IPS-20b (cell line): Measurements from ENCODE around the gene BOLA3.
"Not testable (repeated sequence)": the region's sequence is repeated elsewhere in the genome, so short reads cannot be mapped to it uniquely, and the experiment has no call there.

Source experiments
- H3K27ac ChIP-seq: one replicate; pipeline ENCODE4 v1.5.1; 2013; ENCODE audit warnings: low read length
- H3K27me3 ChIP-seq: 2 replicates; pipeline ENCODE4 v1.6.1; 2013; ENCODE audit warnings: mild to moderate bottlenecking, low read length, inconsistent platforms; ENCODE audit not compliant: insufficient read depth
- H3K36me3 ChIP-seq: 2 replicates; pipeline ENCODE4 v1.6.1; 2013; ENCODE audit warnings: low read depth, mild to moderate bottlenecking, inconsistent platforms, low read length, moderate library complexity; ENCODE audit not compliant: insufficient read depth
- H3K4me1 ChIP-seq: 2 replicates; pipeline ENCODE4 v1.6.1; 2013; ENCODE audit warnings: mild to moderate bottlenecking, control low read depth, inconsistent platforms, low read length, moderate library complexity; ENCODE audit not compliant: insufficient read depth
- H3K4me3 ChIP-seq: 2 replicates; pipeline ENCODE4 v1.5.1; 2013; ENCODE audit warnings: mild to moderate bottlenecking, low read length, inconsistent platforms
- H3K9ac ChIP-seq: 2 replicates; pipeline ENCODE4 v1.6.1; 2013; ENCODE audit warnings: low read depth, mild to moderate bottlenecking, inconsistent platforms, low read length, moderate library complexity
- H3K9me3 ChIP-seq: 2 replicates; pipeline ENCODE4 v1.6.1; 2013; ENCODE audit warnings: mild to moderate bottlenecking, low read depth, low read length, inconsistent platforms; ENCODE audit not compliant: insufficient read depth

Gene BOLA3, protein sequence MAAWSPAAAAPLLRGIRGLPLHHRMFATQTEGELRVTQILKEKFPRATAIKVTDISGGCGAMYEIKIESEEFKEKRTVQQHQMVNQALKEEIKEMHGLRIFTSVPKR

DNA sequence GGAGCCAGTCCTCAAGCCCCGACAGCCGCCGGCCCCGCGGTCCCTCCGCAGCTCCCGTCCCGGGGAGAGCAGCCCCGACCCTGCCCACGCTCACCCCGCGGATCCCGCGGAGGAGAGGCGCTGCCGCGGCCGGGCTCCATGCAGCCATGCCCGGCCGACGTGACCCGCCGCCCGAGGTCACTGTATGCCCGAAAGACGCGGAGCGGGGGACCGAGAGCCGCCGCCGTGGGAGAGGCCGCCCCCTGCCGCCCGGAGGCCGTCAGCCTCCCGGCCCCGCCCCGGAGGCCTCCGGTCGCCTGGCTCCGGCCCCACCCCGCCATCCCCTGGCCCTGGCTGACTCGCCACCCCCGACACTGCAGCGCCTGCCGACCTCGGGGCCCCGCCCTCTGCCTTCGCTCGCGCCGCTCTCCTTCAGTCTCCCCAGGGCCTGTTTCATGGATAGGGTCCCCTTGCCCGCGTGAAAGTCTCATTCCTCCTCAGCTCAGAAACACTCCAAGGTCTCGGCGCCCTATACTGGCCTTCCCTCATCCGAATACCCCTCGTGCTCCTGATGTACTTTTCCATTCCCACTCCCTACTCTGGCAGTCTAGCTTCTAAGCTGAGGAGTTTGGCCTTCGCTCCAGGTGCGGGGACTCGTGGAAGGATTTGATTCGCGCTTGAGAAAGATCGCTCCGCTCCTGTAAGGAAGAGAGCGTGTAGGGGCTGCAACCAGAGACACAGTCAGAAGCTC, at the start of gene BOLA3:
Gene BOLA3 (minus strand): TSS at position 186 of the 730 bp plus-strand sequence. CDS start 38 bp downstream, at position 148.
- Histone ChIP-seq H3K9me3 (no peaks in the 10 kb centered on the region), H3K9ac (peak within 1 kb of the TSS; percentile 94), H3K27ac (peak within 1 kb of the TSS; percentile 67), H3K27me3 (no peaks in the 10 kb centered on the region), H3K36me3 (peaks cover 21% of the 10 kb centered on the region), H3K4me3 (peak within 1 kb of the TSS; percentile 76), H3K4me1 (peaks cover 5% of the 10 kb centered on the region)

DNA sequence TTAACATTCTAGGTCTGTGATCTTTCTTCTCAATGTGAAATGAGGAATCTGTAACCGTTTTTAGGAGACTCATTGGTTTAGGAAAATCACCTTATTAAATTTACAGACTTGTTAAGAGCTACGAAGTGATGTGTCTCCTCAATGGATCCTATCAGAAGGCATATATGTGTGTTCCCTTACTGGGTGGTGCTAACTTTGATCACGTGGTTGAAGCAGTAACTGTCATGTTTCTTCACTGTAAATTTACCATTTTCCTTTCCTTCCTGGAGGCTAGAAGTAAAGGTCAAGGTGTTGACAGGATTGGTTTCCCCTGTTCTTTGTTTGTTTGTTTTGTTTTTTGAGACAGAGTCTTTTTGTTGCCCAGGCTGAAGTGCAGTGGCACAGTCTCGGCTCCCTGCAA, 49.3 kb upstream of the BOLA3 start:
- Histone ChIP-seq H3K36me3 (peaks cover 9% of the 10 kb centered on the region), H3K27me3 (no peaks in the 10 kb centered on the region), H3K27ac (no peak overlapping the region), H3K4me3 (no peak overlapping the region), H3K9ac (no peak overlapping the region), H3K9me3 (no peaks in the 10 kb centered on the region), H3K4me1 (peaks cover 9% of the 10 kb centered on the region)

DNA sequence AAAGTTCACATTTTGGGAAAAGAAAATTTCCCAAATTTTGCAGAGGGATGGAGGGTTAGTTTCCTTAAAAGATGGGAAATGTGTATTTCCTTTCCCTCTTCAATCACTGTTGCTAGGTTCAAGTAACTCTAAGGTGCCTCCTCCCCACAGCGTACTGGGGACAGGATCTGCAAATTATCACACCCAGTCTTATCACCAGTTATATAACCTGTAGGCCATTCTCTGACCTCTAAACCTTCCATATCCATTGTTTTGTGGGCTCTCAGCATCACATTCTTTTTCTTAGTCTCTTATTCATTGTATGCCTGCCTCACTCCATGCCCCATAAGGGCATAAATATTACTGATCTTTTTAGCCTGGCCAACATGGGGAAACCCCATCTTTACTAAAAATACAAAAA, 47.1 kb upstream of the BOLA3 start:
- no peaks in the 10 kb centered on the region for H3K4me1 ChIP-seq
- no peak overlapping the region for H3K4me3 ChIP-seq
- no peaks in the 10 kb centered on the region for H3K9me3 ChIP-seq
- H3K9ac ChIP-seq, result no peak overlapping the region
- no peaks in the 10 kb centered on the region for H3K27me3 ChIP-seq
- H3K27ac ChIP-seq, result no peak overlapping the region
- no peaks in the 10 kb centered on the region for H3K36me3 ChIP-seq

DNA sequence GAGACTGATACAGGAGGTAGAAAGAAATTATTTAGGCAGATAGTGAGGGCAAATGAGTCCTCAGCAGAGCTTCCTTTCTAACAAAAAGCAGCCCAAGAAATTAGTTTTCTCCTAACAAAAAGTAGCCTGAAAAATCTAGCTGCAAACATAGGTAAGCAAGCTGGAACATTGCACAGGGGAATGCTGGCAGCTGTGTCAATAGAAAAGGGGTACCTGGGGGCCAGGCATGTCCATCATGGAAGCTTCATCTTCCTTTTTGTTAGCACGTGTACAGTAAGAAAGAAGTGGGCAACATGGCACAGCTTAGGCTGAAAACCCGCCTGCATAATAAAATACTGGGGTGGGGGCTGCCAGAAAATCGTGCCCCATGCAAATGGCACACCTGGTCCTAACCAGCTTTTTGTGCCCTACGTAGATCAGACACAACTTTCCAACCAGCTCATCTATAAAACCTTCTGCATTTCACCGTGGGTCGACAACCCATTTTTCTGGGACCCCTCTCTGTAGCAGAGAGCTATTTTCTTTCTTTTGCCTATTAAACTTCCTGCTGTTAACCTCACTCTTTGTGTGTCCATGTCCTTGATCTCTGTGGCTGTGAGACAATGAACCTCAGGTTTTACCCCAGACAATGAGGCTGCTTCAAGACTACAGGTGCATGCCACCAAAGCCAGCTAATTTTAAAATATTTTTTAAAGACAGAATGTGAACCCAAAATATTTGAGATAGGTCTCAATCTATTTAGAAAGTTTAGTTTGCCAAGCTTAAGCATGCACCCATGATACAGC, 44.1 kb upstream of the BOLA3 start:
- Histone ChIP-seq H3K4me1 (peaks cover 11% of the 10 kb centered on the region), H3K27ac (no peak overlapping the region), H3K27me3 (no peaks in the 10 kb centered on the region), H3K9ac (no peak overlapping the region), H3K9me3 (no peaks in the 10 kb centered on the region), H3K36me3 (no peaks in the 10 kb centered on the region), H3K4me3 (no peak overlapping the region)

DNA sequence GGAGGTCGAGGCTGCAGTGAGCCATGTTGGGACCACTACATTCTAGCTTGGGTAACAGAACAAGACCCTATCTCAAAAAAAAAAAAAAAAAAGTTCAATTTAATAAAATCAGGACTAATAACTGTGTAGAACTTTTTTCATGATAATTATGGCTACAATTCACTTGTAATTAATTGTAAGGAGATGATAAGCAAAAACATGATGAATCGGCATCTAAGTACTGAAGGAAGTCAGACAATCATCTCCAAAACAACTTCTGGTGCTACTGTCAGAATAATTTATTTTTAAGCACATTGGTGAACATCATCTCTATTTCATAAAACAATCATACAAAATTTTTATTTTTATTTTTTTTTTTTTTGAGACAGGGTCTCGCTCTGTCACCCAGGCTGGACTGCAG, 41.0 kb upstream of the BOLA3 start:
- Histone ChIP-seq H3K4me3 (no peak overlapping the region), H3K27ac (no peak overlapping the region), H3K9ac (0 out of 2 replicates have a peak overlapping the region, but pooled peaks have one; percentile 15), H3K36me3 (no peaks in the 10 kb centered on the region), H3K4me1 (peaks cover 11% of the 10 kb centered on the region), H3K9me3 (no peaks in the 10 kb centered on the region), H3K27me3 (no peaks in the 10 kb centered on the region)

DNA sequence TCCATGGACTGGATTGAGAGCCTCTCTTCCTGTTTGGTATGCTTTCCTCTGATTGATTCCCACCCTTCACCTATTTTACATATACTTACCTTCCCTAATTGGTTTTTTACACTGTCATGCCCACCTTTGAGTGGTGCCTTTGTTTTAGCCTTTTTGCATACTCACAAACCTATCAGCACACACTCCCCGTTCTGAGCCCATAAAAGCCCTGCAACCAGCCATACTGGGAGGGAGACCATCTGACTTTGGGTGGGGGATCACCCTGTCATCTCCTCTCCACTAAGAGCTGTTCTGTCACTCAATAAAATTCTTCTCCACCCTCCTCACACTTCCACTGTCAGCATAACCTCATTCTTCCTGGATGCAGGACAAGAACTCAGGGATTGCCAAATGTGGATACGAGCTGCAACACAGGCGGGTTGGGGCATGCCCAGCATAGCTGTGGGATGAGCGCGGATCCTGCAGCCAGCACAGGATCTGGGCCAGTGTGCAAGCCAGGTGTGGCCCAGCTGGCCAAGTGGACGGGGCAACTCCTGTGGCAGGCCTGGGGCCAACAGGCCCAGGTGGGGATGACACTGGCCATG, 40.4 kb upstream of the BOLA3 start:
- Histone ChIP-seq H3K27me3 (no peaks in the 10 kb centered on the region), H3K36me3 (no peaks in the 10 kb centered on the region), H3K4me1 (peaks cover 11% of the 10 kb centered on the region), H3K4me3 (0 out of 2 replicates have a peak overlapping the region, but pooled peaks have one; percentile 21), H3K27ac (no peak overlapping the region), H3K9ac (peak overlapping the region; percentile 60; the same call in 1 of the 2 replicates), H3K9me3 (no peaks in the 10 kb centered on the region)

DNA sequence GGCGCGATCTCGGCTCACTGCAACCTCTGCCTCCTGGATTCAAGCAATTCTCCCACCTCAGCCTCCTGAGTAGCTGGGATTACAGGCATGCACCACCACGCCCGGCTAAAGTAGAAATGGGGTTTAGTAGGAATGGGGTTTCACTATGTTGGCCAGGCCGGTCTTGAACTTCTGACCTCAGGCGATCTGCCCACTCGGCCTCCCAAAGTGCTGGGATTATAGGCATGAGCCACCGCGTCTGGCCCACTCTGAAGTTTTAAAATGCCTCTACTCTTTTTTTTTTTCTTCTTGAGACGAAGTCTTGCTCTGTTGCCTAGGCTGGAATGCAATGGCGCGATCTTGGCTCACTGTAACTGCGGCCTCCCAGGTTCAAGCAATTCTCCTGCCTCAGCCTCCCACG, 39.0 kb upstream of the BOLA3 start:
- H3K27ac ChIP-seq, H3K27me3 ChIP-seq, H3K9me3 ChIP-seq, H3K4me3 ChIP-seq, H3K9ac ChIP-seq, H3K36me3 ChIP-seq: not testable (repeated sequence)
- H3K4me1 ChIP-seq, result peaks cover 14% of the 10 kb centered on the region

DNA sequence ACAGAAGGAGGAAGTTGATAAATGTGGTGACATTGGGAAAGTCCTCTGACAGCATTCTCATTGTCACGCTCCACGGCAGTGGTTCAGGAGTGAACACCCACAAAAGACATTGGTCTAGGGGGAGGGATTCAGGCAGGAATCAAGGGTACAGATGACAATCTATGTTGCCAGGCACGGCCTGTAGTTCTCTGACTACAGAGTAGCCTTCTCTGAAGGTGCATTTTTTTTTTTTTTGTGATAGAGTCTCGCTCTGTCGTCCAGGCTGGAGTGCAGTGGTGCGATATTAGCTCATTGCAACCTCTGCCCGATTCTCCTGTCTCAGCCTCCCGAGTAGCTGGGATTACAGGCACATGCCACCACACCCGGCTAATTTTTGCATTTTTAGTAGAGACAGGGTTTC, 38.3 kb upstream of the BOLA3 start:
- peaks cover 18% of the 10 kb centered on the region for H3K4me1 ChIP-seq
- no peak overlapping the region for H3K9ac ChIP-seq

DNA sequence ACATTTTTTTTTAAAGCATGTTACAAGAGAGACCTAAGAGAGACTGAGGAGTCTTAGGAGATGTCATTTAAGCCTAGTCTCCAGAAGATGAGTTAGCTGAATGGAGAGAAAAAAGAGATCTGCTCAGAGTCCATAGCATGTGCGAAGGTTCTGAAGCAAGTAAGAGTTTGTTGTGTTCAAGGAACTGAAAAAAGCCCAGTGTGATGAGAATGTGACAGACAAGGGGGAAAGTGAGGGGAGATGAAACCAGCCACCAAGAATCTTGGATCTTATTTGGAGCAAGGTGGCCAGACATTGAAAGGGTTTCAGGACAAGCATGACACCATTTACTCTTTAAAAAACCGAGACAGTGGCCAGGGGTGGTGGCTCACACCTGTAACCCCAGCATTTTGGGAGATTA, 36.2 kb upstream of the BOLA3 start:
- Histone ChIP-seq H3K9ac (no peak overlapping the region), H3K4me1 (peaks cover 18% of the 10 kb centered on the region), H3K36me3 (no peaks in the 10 kb centered on the region), H3K4me3 (no peak overlapping the region), H3K27me3 (no peaks in the 10 kb centered on the region), H3K27ac (no peak overlapping the region), H3K9me3 (no peaks in the 10 kb centered on the region)

More for the DNA sequence above, 38.3 kb upstream of the BOLA3 start:
- no peak overlapping the region for H3K27ac ChIP-seq
- no peak overlapping the region for H3K4me3 ChIP-seq
- no peaks in the 10 kb centered on the region for H3K9me3 ChIP-seq
- H3K36me3 ChIP-seq, result no peaks in the 10 kb centered on the region
- no peaks in the 10 kb centered on the region for H3K27me3 ChIP-seq

DNA sequence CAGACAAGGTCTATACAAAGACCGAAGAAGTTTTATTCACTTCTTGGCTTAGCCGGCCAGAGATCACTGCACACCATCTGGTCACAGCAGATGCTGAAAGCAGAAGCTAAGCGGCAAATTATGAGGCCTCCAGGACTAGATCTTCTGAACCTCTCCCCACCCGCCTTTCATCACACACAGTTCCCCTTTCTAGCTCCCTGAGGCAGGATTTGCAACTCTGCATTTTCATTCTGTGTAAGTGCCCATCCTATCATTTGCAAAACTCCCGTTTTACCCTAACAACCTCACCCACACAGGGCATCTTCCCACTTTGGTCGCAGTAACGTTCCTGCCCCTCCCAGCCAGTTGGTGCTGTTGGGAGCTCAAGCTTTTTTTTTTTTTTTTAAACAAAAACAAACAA, 34.0 kb upstream of the BOLA3 start:
- H3K27ac ChIP-seq, result no peak overlapping the region
- no peaks in the 10 kb centered on the region for H3K36me3 ChIP-seq
- H3K4me1 ChIP-seq, result peaks cover 7% of the 10 kb centered on the region; the same call in 1 of the 2 replicates
- no peak overlapping the region for H3K4me3 ChIP-seq
- H3K9ac ChIP-seq, result no peak overlapping the region
- H3K27me3 ChIP-seq, result no peaks in the 10 kb centered on the region
- H3K9me3 ChIP-seq, result no peaks in the 10 kb centered on the region

DNA sequence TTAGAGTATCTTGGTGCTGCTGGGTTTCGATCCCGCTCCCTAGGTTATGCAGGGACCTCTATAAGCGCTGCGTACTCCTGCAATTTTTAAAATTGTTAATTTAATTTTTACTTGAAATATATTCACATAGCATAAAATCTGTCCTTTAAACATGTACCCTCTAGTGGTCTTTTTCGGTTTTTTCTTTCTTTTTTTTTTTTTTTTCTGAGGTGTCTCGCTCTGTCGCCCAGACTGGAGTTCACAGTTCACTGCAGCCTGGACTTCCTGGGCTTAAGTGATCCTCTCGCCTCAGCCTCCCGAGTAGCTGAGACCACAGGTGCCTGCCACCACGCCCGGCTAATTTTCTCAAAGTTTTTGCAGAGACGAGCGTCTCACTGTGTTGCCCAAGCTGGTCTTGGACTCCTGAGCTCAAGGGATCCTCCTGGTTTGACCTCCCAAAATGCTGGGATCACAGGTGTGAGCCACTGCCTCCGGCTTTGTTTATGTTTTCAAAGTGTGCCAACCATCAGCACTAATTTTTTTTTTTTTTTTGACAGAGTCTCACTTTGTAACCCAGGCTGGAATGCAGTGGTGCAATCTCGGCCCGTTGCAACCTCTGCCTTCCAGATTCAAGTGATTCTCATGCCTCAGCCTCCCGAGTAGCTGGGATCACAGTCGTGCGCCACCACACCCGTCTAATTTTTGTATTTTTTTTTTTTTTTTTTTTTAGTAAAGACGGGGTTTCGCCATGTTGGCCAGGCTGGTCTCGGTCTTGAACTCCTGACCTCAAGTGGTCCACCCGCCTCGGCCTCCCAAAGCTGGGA, 31.6 kb upstream of the BOLA3 start:
- no peaks in the 10 kb centered on the region for H3K27me3 ChIP-seq
- 0 out of 2 replicates have a peak, but pooled peaks cover 5% of the 10 kb centered on the region for H3K36me3 ChIP-seq
- no peaks in the 10 kb centered on the region for H3K9me3 ChIP-seq
- peak overlapping the region; percentile 96; the same call in 1 of the 2 replicates for H3K9ac ChIP-seq
- peak overlapping the region; percentile 97; the same call in 1 of the 2 replicates for H3K4me3 ChIP-seq
- peaks cover 7% of the 10 kb centered on the region; the same call in 1 of the 2 replicates for H3K4me1 ChIP-seq
- no peak overlapping the region for H3K27ac ChIP-seq
